ENCODE data around the gene HDAC1. TPM values are rescaled to one million over a fixed set of nuclear protein-coding genes. Genes with fewer than 3 reads are reported as not detected.
A peak's percentile ranks its signal among the peaks of the same experiment; 100 is the strongest.

Gene HDAC1
- total RNA-seq, 2 experiments from 2014 or later, result 226 to 230 TPM

DNA sequence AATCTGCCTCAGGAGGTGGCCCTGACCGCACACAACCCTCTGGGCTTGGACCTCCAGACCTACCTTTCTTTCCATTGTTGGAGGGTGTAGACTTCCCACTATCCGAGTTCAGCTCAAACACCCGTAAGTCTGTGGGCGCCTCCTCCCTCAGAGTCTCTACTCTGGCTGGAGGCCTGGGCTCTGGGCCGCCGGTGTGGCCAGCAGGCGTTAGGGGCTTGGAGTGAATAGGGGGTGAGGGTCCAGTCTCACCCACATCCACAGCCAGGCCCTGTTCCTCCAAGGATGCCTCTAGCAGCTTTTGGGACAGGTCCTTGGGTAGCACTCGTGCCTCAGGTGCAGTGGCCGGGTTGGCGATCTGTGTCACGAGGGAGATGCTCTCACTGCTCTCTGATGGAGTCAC is 84.3 kb downstream of the HDAC1 start:
- Mint-ChIP-seq H3K36me3 (ENCODE audit: low read depth) (peaks cover 48% of the 10 kb centered on the region), H3K4me3 (no peak overlapping the region), H3K9me3 (no peaks in the 10 kb centered on the region), H3K27me3 (no peaks in the 10 kb centered on the region), H3K27ac (no peak overlapping the region), H3K4me1 (peaks cover 20% of the 10 kb centered on the region)
- DNase-seq, result no peak
- CTCF ChIA-PET, result interaction anchor here (0.9 to 1.1 kb wide), 2 partner anchors 15 to 18 kb away, joined by 3 read pairs; partner anchors contain the start of gene BSDC1
- POLR2A ChIA-PET, result no interaction called here

DNA sequence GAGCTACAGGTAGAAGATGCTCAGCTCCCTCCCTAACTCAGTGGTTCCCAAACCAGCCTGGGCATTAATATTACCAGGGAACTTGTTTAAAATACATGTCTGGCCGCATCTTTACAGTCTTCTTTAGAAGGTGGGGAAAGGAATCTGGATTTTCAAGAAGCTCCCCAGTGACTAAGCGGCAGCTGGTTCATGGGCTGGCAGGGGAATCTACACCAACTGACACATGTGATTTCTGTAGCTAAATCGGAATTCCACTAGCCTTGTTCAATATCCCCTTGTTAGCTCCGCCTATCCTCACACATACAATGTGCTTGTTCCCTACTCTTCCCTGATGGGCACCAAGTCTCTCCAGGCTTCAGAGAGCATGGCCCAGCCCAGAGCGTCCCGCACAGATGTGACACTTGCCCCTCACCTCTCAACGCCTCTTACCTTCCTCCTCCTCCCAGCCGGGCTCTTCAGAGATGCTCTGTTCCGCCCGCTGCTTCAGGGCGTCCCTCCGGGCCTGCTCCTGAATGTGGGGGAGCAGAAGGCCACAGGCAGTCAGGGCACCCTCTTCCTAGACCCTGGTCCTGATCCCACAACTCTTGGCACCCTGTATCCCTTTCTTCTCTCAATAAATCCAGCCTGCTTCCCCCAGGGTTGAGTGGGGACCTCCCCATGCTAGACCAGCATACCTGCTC is 85.8 kb downstream of the HDAC1 start:
- POLR2A ChIA-PET, result no interaction called here
- Mint-ChIP-seq H3K27ac (peak overlapping the region; percentile 71), H3K4me1 (peaks cover 7% of the 10 kb centered on the region), H3K9me3 (no peaks in the 10 kb centered on the region), H3K4me3 (no peak overlapping the region), H3K36me3 (ENCODE audit: low read depth) (peaks cover 40% of the 10 kb centered on the region), H3K27me3 (no peaks in the 10 kb centered on the region)
- no peak for DNase-seq
- CTCF ChIA-PET, result interaction anchor here (0.6 to 1.0 kb wide), 2 partner anchors 23 to 34 kb away, joined by 3 to 4 read pairs; no protein-coding TSS in a partner anchor

DNA sequence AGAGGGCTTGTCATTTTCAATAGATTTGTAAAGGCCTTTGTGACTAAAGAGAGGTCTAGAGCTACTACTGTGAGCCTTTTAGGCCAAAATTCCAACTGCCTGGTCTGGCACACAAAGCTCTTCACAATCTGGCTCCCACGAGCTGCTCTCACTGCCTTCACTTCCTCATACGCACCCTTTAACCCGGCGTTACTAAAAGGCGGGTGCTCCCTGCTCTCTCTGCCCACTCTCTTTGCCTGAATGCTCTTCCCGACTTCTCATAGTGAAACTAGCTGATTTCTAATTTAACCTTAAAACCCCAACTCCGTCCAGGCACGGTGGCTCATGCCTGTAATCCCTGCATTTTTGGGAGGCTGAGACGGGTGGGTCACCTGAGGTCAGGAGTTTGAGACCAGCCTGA is 88.2 kb downstream of the HDAC1 start:
- POLR2A ChIA-PET, result no interaction called here
- no peaks in the 10 kb centered on the region for H3K9me3 Mint-ChIP-seq
- no peak for DNase-seq
- no peak overlapping the region for H3K4me3 Mint-ChIP-seq
- no peak overlapping the region for H3K27ac Mint-ChIP-seq
- no peaks in the 10 kb centered on the region for H3K27me3 Mint-ChIP-seq
- peaks cover 34% of the 10 kb centered on the region for H3K36me3 Mint-ChIP-seq (ENCODE audit: low read depth)
- no peaks in the 10 kb centered on the region for H3K4me1 Mint-ChIP-seq
- CTCF ChIA-PET, result interaction anchor here (1.4 to 1.7 kb wide), 2 partner anchors 8 to 29 kb away, joined by 5 read pairs; no protein-coding TSS in a partner anchor

Other genes with a start within 250 kb of the HDAC1 start
- 10 to 100 TPM; 30.4 to 36.3 TPM for gene TMEM39B, start 219.1 kb upstream of the HDAC1 start, total RNA-seq
- 10 to 100 TPM; 64.8 to 64.9 TPM for gene KPNA6, start 184.0 kb upstream of the HDAC1 start, total RNA-seq
- gene TXLNA, start 112.4 kb upstream of the HDAC1 start, total RNA-seq, result 10 to 100 TPM; 64.1 to 65.8 TPM
- gene CCDC28B, start 91.5 kb upstream of the HDAC1 start, total RNA-seq, result 10 to 100 TPM; 33.4 to 36.6 TPM
- 1 to 10 TPM; 4.8 to 5.0 TPM for gene IQCC, start 86.4 kb upstream of the HDAC1 start, total RNA-seq
- under 1 TPM; 0.10 TPM for gene DCDC2B, start 83.0 kb upstream of the HDAC1 start, total RNA-seq
- gene TMEM234, start 69.7 kb upstream of the HDAC1 start, total RNA-seq, result 10 to 100 TPM; 13.2 to 15.0 TPM
- 100 to 1,000 TPM; 173 to 176 TPM for gene EIF3I, start 69.7 kb upstream of the HDAC1 start, total RNA-seq
- under 1 TPM; 0.58 to 0.87 TPM for gene FAM167B, start 44.9 kb upstream of the HDAC1 start, total RNA-seq
- gene LCK, start 40.8 kb upstream of the HDAC1 start, total RNA-seq, result 100 to 1,000 TPM; 434 to 495 TPM
- gene MARCKSL1, start 44.1 kb downstream of the HDAC1 start, total RNA-seq, result 10 to 100 TPM; 31.0 to 31.6 TPM
- gene FAM229A, start 70.4 kb downstream of the HDAC1 start, total RNA-seq, result 1 to 10 TPM; 8.2 to 8.5 TPM
- 1 to 10 TPM; 1.5 to 2.2 TPM for gene TSSK3, start 70.5 kb downstream of the HDAC1 start, total RNA-seq
- gene BSDC1, start 102.4 kb downstream of the HDAC1 start, total RNA-seq, result 10 to 100 TPM; 42.9 to 44.6 TPM
- gene ZBTB8B, start 173.0 kb downstream of the HDAC1 start, total RNA-seq, result not detected
- under 1 TPM; 0.20 to 0.31 TPM for gene ZBTB8A, start 247.3 kb downstream of the HDAC1 start, total RNA-seq

Data from activated CD4-positive, alpha-beta T cell treated with anti-CD3 and anti-CD28 coated beads, Interleukin-2, amount 10 ng/mL, durations not matched to agents 7 days and 5 days (primary cell).